Measurements from ENCODE around the gene TOR1AIP1. TPM values are rescaled to one million over a fixed set of nuclear protein-coding genes. Genes with fewer than 3 reads are reported as not detected.

TOR1AIP1 gene
- total RNA-seq, 2 experiments from 2014 or later: 67.7 to 71.0 TPM

GRCh38 chr1:179867493-179868330 lies 14.4 kb upstream of the TOR1AIP1 start:
- Mint-ChIP-seq H3K4me1 (ENCODE audit: low read depth) (peaks cover 8% of the 10 kb centered on the region), H3K27me3 (ENCODE audit: low read depth) (no peaks in the 10 kb centered on the region), H3K27ac (peak overlapping the region; percentile 16), H3K9me3 (ENCODE audit: insufficient read depth) (no peaks in the 10 kb centered on the region), H3K4me3 (no peak overlapping the region), H3K36me3 (ENCODE audit: low read depth) (peaks cover 39% of the 10 kb centered on the region)
- ChIA-PET CTCF (interaction anchor here (0.6 to 6.1 kb wide), 29 partner anchors 8 to 319 kb away, joined by 3 to 66 read pairs (median 4); partner anchors contain the start of genes TOR1AIP1 and TOR1AIP2), POLR2A (interaction anchor here (2.6 kb wide), 1 partner anchor 14 kb away, joined by 7 read pairs; the partner anchor contains the start of gene TOR1AIP1)
- DNase-seq: peak; percentile 65
- ATAC-seq: peak; percentile 87

GRCh38 chr1:179870870-179871269 lies 11.2 kb upstream of the TOR1AIP1 start:
- POLR2A ChIA-PET: interaction anchor here (1.1 kb wide), 1 partner anchor 12 kb away, joined by 4 read pairs; no protein-coding TSS in a partner anchor
- peaks cover 34% of the 10 kb centered on the region for H3K36me3 Mint-ChIP-seq (ENCODE audit: low read depth)
- ATAC-seq: no peak

GRCh38 chr1:179871940-179872339 lies 10.1 kb upstream of the TOR1AIP1 start:
- DNase-seq (no peak), ATAC-seq (no peak)
- CTCF ChIA-PET: interaction anchor here (1.0 to 2.4 kb wide), 2 partner anchors 62 to 307 kb away, joined by 3 to 12 read pairs; no protein-coding TSS in a partner anchor
- no peaks in the 10 kb centered on the region for H3K9me3 Mint-ChIP-seq (ENCODE audit: insufficient read depth)
- H3K4me1 Mint-ChIP-seq (ENCODE audit: low read depth): peaks cover 32% of the 10 kb centered on the region
- H3K36me3 Mint-ChIP-seq (ENCODE audit: low read depth): peaks cover 34% of the 10 kb centered on the region
- POLR2A ChIA-PET: interaction anchor here (1.4 kb wide), 1 partner anchor 10 kb away, joined by 7 read pairs; the partner anchor contains the start of gene TOR1AIP1
- no peak overlapping the region for H3K27ac Mint-ChIP-seq
- H3K27me3 Mint-ChIP-seq (ENCODE audit: low read depth): no peaks in the 10 kb centered on the region
- no peak overlapping the region for H3K4me3 Mint-ChIP-seq

More at GRCh38 chr1:179870870-179871269, 11.2 kb upstream of the TOR1AIP1 start:
- CTCF ChIA-PET: interaction anchor here (0.9 to 2.4 kb wide), 2 partner anchors 298 to 308 kb away, joined by 4 to 12 read pairs; no protein-coding TSS in a partner anchor
- DNase-seq: no peak
- Mint-ChIP-seq H3K27ac (no peak overlapping the region), H3K27me3 (ENCODE audit: low read depth) (no peaks in the 10 kb centered on the region), H3K4me3 (no peak overlapping the region), H3K4me1 (ENCODE audit: low read depth) (peaks cover 25% of the 10 kb centered on the region), H3K9me3 (ENCODE audit: insufficient read depth) (no peaks in the 10 kb centered on the region)

DNA sequence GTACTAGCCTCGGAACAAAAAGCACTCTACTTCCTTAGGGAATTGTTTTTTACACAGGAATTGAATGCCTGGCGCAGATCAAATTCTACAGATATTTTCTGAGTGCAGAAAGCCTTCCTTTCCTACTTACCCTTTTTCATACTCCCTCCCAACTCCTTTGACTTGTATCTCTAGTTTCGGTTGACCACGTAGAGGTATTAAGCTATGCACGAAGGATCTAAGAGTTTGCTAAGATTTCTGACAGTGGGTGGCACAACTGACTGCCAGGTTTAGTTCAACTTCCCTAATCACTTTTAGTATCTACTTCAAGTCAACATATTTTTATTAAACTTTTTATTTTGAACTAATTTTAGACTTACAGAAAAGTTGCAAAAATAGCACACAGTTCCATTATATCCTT lies 9.5 kb upstream of the TOR1AIP1 start:
- POLR2A ChIA-PET: interaction anchor here (1.4 kb wide), 1 partner anchor 10 kb away, joined by 7 read pairs; the partner anchor contains the start of gene TOR1AIP1
- peaks cover 33% of the 10 kb centered on the region for H3K4me1 Mint-ChIP-seq (ENCODE audit: low read depth)
- ATAC-seq (no peak), DNase-seq (no peak)
- H3K36me3 Mint-ChIP-seq (ENCODE audit: low read depth): peaks cover 33% of the 10 kb centered on the region
- no peak overlapping the region for H3K27ac Mint-ChIP-seq
- no peak overlapping the region for H3K4me3 Mint-ChIP-seq
- no peaks in the 10 kb centered on the region for H3K9me3 Mint-ChIP-seq (ENCODE audit: insufficient read depth)
- no peaks in the 10 kb centered on the region for H3K27me3 Mint-ChIP-seq (ENCODE audit: low read depth)
- CTCF ChIA-PET: interaction anchor here (1.0 to 2.4 kb wide), 2 partner anchors 63 to 307 kb away, joined by 3 to 12 read pairs; no protein-coding TSS in a partner anchor

- DNase-seq: no peak
- Mint-ChIP-seq H3K4me1 (ENCODE audit: low read depth) (peaks cover 41% of the 10 kb centered on the region), H3K9me3 (ENCODE audit: insufficient read depth) (no peaks in the 10 kb centered on the region), H3K27ac (no peak overlapping the region), H3K36me3 (ENCODE audit: low read depth) (peaks cover 33% of the 10 kb centered on the region), H3K4me3 (no peak overlapping the region), H3K27me3 (ENCODE audit: low read depth) (no peaks in the 10 kb centered on the region)
- ATAC-seq: no peak
- CTCF ChIA-PET: no interaction called here
- POLR2A ChIA-PET: interaction anchor here (1.2 kb wide), 1 partner anchor 9 kb away, joined by 9 read pairs; the partner anchor contains the start of gene TOR1AIP1
Observed at GRCh38 chr1:179873438-179873851, 8.6 kb upstream of the TOR1AIP1 start.

DNA sequence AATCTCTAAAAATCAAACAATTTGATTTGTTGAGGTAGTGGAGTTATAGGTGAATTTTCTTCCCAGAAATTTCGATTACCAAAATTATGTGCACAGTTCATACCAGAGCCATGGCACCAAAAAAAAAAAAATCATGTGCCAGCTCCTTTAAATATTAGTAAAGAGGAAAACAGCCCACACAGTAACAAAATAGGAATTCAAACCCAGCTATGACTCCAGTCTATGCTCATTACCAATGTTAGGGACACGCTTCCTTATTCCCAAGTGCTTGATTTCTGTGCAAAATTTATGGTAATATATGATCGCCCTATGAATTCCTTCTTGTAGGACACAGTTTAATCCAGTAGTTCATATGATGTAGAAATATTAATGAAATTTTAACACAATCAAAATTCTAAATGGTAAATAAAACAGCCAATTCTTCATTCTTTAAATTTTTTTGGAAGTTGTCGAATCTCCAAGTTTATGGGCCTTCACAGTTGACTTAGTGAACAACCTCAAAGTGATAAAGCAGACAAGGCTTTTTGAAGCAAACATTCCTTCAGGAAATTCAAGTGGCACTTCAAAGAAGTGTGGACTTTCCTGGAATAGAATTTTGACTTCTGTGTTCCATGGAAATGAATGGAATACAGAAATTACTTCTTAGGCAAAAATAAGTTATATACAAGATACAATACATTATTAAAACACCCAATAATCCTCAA lies 6.3 kb upstream of the TOR1AIP1 start:
- Mint-ChIP-seq H3K36me3 (ENCODE audit: low read depth) (peaks cover 31% of the 10 kb centered on the region), H3K4me1 (ENCODE audit: low read depth) (peaks cover 46% of the 10 kb centered on the region), H3K4me3 (no peak overlapping the region), H3K27me3 (ENCODE audit: low read depth) (no peaks in the 10 kb centered on the region), H3K9me3 (ENCODE audit: insufficient read depth) (no peaks in the 10 kb centered on the region), H3K27ac (no peak overlapping the region)
- ATAC-seq (no peak), DNase-seq (no peak)
- ChIA-PET POLR2A (no interaction called here), CTCF (interaction anchor here (1.1 to 3.3 kb wide), 3 partner anchors 8 to 61 kb away, joined by 3 to 14 read pairs (median 5); no protein-coding TSS in a partner anchor)

DNA sequence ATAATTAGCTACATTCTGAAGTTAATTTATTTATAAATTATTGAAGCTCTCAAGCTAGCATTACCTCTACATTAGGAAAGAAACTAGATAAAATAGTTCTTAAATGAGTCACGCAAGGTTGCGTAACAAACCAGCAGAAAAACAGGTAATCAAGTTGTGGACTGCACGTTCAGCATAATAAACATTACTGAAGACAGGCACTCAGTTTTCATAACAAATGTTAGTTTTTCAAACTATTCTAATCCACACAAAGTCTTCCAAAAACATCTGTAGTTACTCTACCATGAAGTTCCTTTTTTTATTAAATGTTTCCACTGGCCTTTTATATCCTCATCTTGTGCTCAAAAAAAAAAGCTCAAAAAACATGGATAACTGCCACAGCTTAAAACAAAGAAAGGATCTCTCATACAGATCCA lies 5.8 kb upstream of the TOR1AIP1 start:
- no peak for DNase-seq
- Mint-ChIP-seq H3K4me1 (ENCODE audit: low read depth) (peaks cover 47% of the 10 kb centered on the region), H3K9me3 (ENCODE audit: insufficient read depth) (no peaks in the 10 kb centered on the region), H3K27me3 (ENCODE audit: low read depth) (no peaks in the 10 kb centered on the region), H3K36me3 (ENCODE audit: low read depth) (peaks cover 31% of the 10 kb centered on the region), H3K4me3 (peak overlapping the region; percentile 86), H3K27ac (peak overlapping the region; percentile 52)
- ATAC-seq: no peak
- POLR2A ChIA-PET: interaction anchor here (1.3 kb wide), 1 partner anchor 278 kb away, joined by 6 read pairs; no protein-coding TSS in a partner anchor
- CTCF ChIA-PET: interaction anchor here (0.6 to 3.3 kb wide), 5 partner anchors 8 to 78 kb away, joined by 3 to 14 read pairs (median 3); partner anchors contain the start of gene CEP350

GRCh38 chr1:179877586-179878265 lies 4.4 kb upstream of the TOR1AIP1 start, which contains the start of gene TOR1AIP2:
TOR1AIP2 (minus strand) TSS chr1:179877803; CDS start chr1:179852665, 25,138 bp downstream.
- Mint-ChIP-seq H3K4me3 (peak within 1 kb of the TSS; percentile 86), H3K4me1 (ENCODE audit: low read depth) (peaks cover 44% of the 10 kb centered on the region), H3K36me3 (ENCODE audit: low read depth) (peaks cover 28% of the 10 kb centered on the region), H3K27ac (peak within 1 kb of the TSS; percentile 92), H3K9me3 (ENCODE audit: insufficient read depth) (no peaks in the 10 kb centered on the region), H3K27me3 (ENCODE audit: low read depth) (no peaks in the 10 kb centered on the region)
- ATAC-seq: peak; percentile 70
- ChIA-PET POLR2A (interaction anchor here (0.6 to 1.3 kb wide), 2 partner anchors 276 to 1255 kb away, joined by 3 to 6 read pairs; no protein-coding TSS in a partner anchor), CTCF (interaction anchor here (0.8 to 1.7 kb wide), 3 partner anchors 10 to 76 kb away, joined by 3 to 5 read pairs (median 3); partner anchors contain the start of gene CEP350)
- DNase-seq: peak; percentile 93

DNA sequence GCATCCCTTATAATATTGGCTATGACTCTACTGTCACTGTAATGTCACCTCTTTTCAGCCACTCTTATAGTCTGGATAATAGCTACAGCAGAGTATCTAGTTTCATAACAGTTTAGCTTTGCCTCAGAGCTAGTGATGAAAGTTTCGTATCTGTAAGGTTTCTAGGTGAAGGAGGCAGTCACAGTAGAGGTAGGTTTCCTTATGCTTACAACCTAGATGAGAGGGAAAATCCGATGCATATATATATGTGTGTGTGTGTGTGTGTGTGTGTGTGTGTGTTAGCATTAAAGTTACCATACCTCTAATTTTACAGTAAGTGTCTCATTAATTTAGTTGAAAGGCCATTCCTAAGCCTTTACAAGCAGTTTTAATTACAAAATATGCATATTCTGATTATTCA lies 2.3 kb upstream of the TOR1AIP1 start:
- H3K27me3 Mint-ChIP-seq (ENCODE audit: low read depth): no peaks in the 10 kb centered on the region
- CTCF ChIA-PET: interaction anchor here (6.7 kb wide), 1 partner anchor 12 kb away, joined by 28 read pairs; no protein-coding TSS in a partner anchor
- H3K4me3 Mint-ChIP-seq: no peak overlapping the region
- H3K36me3 Mint-ChIP-seq (ENCODE audit: low read depth): peaks cover 32% of the 10 kb centered on the region
- no peaks in the 10 kb centered on the region for H3K9me3 Mint-ChIP-seq (ENCODE audit: insufficient read depth)
- POLR2A ChIA-PET: interaction anchor here (0.8 to 4.4 kb wide), 3 partner anchors 65 to 312 kb away, joined by 3 to 61 read pairs (median 4); partner anchors contain the start of gene CEP350
- H3K27ac Mint-ChIP-seq: no peak overlapping the region
- no peak for ATAC-seq
- DNase-seq: no peak
- H3K4me1 Mint-ChIP-seq (ENCODE audit: low read depth): peaks cover 44% of the 10 kb centered on the region

GRCh38 chr1:179881642-179882252 lies 338 bp upstream of the TOR1AIP1 start:
- ChIA-PET POLR2A (interaction anchor here (0.6 to 4.4 kb wide), 14 partner anchors 8 to 622 kb away, joined by 3 to 61 read pairs (median 5); partner anchors contain the start of genes CEP350 and QSOX1), CTCF (interaction anchor here (1.4 to 6.7 kb wide), 4 partner anchors 14 to 73 kb away, joined by 3 to 28 read pairs (median 4); partner anchors contain the start of gene CEP350)
- no peaks in the 10 kb centered on the region for H3K9me3 Mint-ChIP-seq (ENCODE audit: insufficient read depth)
- H3K27ac Mint-ChIP-seq: peak overlapping the region; percentile 99
- ATAC-seq (peak; percentile 17), DNase-seq (no peak)
- H3K4me1 Mint-ChIP-seq (ENCODE audit: low read depth): peaks cover 43% of the 10 kb centered on the region
- H3K36me3 Mint-ChIP-seq (ENCODE audit: low read depth): peaks cover 40% of the 10 kb centered on the region
- H3K4me3 Mint-ChIP-seq: peak overlapping the region; percentile 92
- H3K27me3 Mint-ChIP-seq (ENCODE audit: low read depth): no peaks in the 10 kb centered on the region

Data from activated CD8-positive, alpha-beta T cell treated with anti-CD3 and anti-CD28 coated beads, Interleukin-2, amount 10 ng/mL, durations not matched to agents 7 days and 5 days (primary cell).